HG02588 (cell line): ENCODE data around the gene GAA.

Experiments
- ATAC-seq: cut with Tn5 transposase; IDR thresholded peaks from one replicate; pipeline ENCODE4 v1.9.1; 2021; ENCODE audit warnings: mild to moderate bottlenecking, moderate library complexity; ENCODE audit not compliant: unreplicated experiment

GAA gene

DNA sequence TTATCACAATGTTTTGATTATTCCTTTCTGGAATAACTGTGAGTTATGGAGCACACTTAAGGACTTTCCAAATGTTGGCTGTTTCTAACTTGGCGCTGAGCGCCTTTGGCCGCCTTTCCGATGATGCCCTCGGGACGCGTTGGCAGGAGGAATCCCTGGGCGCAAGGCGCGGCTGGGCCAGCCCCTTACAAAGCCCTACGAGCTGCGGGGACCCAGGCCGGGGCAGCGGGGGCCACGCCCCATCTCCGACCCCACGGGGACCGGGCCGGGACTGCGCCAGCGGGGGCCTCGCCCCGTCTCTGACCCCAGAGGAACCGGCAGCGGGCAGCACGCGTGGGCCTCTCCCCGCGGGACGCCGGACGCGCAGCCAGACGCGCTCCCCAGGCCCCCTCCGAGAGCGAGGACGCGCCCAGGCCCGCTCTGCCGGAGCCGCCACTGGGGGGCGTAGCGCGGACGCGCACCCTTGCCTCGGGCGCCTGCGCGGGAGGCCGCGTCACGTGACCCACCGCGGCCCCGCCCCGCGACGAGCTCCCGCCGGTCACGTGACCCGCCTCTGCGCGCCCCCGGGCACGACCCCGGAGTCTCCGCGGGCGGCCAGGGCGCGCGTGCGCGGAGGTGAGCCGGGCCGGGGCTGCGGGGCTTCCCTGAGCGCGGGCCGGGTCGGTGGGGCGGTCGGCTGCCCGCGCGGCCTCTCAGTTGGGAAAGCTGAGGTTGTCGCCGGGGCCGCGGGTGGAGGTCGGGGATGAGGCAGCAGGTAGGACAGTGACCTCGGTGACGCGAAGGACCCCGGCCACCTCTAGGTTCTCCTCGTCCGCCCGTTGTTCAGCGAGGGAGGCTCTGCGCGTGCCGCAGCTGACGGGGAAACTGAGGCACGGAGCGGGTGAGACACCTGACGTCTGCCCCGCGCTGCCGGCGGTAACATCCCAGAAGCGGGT is at the start of gene GAA:
GAA (plus strand) TSS at position 571 of the 935 bp plus-strand sequence. CDS start 3,006 bp downstream, outside the sequence.
- peak; percentile 74 for ATAC-seq

DNA sequence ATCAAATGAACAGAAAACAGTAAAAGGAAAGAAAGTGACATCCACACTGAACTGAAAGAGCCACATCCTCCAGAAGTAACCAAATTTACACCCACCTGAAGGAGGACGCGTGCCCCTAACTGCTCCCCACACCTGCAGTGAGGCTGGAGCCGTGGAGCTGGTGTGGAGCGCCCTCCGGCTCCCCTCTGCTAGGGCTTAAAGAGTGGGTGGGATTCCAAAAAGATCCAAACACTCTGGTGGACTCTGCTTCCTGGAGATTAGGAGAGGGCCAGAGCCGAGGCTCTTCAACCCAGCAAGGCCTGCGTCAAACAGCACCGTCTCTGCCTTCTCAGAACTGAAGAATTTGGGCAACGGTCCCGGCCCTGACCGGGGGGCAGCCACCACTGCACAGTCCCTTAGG is 49.7 kb upstream of the GAA start:
- no peak for ATAC-seq

DNA sequence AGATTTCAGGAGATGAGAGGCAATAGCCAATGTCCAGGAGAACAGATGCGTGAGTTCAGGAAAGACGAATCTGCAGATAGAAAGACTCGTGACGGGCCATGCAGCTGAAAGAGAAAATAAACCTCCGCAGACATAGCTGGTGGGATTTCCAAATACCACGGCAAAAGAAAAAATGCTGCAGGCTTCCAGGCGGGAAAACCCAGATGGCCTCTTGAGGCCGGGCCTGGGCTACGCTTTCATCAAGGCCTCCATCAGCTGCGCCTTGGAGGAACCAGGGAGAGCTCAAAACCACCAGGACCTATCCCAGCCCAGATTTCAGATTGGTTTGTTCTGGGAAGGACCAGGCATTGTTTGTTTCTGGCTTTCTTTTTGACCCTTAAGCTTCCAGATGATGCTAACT is 48.3 kb upstream of the GAA start:
- no peak for ATAC-seq

DNA sequence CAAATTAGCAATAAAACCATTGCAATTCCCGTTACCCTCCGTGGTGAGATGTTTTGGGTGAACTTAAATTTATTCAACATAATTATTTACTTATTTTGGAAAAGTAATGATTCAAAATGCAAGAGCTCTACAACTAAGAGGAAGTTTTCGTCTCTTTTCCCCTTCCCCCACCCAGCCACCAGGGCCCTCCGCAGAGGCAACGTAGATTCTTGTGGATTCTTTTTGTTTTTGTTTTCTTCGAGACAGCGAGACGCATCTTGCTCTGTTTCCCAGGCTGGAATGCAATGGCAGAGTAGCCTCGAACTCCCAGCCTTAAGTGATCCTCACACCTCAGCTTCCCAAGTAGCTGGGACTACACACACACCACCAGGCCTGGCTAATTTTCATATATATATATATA is 45.8 kb upstream of the GAA start:
- no peak for ATAC-seq

DNA sequence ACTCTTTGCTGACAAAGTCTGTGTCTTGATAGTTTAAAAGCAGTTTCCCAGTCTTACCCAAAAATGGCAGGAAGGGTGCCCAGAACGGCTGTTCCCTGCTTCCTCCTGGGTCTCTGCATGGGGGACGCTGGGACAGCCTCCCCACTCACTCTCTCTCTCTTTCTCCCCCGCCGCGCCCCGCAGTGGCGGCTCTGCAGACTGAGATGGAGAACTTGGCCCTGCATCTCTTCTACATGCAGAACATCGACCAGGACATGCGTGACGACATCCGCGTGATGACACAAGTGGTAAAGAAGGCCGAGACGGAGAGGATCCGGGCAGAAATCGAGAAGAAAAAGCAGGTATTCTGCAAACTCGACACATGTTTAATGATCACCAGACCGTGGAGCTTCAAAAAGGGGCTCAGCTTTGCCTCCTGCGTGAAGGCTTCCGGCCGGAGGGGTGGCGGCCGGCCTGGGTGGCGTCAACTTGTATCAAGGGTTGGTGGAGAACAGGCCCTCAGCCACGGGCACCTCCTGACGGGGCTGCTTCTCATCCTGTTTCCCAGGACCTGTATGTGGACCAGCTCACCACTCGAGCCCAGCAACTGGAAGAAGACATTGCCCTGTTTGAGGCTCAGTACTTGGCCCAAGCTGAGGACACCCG is 42.9 kb upstream of the GAA start:
- no peak for ATAC-seq

DNA sequence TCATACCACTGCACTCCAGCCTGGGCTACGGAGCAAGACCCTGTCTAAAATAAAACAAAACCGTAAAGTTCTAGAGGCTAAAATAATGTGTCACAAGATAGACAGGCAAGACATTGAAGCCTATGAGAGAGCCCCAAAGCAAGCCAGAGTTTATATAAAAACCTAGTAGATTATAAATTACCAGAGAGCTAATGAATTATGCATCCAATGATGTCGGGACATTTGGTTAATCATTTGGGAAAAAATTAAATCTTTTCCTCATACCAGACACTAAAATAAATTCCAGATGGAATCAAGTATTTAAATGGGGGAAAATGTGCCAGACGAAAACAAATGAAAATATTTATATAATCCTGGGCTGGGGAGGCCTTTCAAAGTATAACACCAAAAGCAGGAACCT is 40.7 kb upstream of the GAA start:
- ATAC-seq, result no peak

DNA sequence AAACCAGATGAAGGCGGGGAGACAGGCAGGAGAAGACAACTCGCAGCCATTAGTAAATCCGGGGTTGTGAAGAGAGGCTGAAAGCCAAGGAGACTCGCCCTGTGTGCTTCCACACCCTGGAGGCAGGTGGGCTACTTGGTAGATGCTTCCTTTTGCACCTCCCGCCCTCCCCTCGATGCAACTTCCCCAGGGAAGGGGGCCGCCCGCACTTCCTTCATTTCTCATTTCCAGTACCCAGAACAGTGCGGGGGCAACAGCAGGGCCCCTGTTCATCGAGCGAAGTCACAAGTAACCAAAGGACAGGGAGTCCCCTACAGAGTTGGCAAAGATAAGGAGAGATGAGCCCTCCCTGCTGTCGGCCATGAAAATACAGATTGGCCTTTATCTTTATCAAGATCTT is 40.0 kb upstream of the GAA start:
- no peak for ATAC-seq

DNA sequence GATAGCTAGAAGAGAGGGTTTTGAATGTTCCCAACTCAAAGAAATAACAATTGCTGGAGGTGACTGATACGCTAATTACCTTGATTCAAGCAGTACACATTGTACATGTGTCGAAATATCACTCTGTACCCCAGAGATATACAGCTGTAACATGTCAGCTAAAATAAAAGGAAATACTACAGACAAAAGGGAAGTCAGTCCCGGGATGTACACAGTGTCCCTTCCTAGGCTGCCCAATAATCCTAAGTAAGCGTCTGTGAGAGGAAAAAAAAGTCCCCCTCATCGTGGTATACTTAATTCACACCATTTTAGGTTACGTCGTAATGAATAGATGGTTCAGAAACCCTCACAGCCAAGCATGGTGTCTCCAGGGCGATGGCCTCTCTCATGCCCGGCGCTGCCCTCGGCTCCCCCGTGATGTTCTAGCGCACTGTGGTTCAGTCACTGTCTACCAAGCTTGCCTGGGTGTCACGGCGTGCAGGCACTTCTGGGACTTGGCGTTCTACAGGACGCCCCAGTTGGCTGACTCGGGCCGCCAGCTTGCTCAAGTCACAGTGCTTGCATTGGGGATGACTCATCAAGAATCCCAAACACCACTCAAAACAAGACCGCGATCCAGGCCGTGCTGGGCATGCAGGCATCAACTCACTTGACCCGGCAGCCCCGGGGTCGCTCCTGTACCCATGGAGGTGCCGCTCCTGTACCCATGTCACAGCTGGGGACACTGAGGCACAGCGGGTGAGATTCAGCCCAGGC is 37.4 kb upstream of the GAA start:
- no peak for ATAC-seq

DNA sequence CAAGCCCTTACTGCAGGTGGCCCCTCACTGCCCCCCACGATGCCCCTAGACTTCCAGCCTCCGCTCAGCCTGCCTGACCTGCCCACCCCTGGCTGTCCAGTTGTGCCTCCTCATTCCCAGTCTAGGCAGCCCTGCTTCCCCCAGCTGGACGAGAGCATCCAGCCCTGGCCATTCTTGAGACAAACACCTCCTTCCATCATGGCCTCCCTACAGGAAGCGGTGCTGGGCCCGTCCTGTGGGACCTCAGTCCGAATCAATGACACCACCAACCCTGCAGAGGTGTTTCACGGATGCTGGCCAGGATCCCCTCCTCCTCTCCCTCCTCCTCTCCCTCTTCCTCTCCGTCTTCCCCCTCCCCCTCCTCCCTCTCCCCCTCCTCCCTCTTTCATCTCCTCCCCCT is 36.7 kb upstream of the GAA start:
- ATAC-seq, result no peak

DNA sequence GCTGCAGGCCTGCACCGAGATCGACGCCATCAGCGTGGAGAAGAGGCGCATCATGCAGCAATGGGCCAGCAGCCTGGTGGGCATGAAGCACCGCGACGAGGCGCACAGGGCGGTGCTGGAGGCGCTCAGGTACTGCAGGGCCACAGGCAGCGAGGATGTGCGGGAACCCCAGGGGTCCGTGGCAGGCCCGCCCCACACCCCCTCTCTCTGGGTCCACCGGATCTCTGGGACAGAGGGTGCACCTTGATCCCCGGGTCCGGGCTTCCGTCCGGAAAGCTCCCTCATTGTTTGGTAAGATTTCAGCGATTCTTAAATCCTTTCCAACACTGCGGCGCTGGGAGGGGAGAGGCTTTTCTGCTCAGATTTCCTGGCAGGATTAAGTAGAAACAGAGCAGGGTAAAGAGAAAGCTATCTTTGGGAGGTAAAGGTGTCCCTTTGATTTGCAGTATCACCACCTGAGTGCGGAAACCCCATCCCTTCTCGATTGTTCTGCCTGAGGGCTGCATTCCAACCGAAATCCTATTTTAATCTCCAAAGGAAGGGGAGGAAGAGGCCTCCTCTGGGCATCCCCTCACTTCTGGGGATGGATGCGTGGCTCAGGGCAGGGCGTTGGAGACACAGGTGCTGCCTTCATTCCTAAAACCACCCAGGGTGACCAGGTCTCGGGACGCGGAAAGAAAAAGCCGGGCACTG is 35.8 kb upstream of the GAA start:
- ATAC-seq, result no peak

DNA sequence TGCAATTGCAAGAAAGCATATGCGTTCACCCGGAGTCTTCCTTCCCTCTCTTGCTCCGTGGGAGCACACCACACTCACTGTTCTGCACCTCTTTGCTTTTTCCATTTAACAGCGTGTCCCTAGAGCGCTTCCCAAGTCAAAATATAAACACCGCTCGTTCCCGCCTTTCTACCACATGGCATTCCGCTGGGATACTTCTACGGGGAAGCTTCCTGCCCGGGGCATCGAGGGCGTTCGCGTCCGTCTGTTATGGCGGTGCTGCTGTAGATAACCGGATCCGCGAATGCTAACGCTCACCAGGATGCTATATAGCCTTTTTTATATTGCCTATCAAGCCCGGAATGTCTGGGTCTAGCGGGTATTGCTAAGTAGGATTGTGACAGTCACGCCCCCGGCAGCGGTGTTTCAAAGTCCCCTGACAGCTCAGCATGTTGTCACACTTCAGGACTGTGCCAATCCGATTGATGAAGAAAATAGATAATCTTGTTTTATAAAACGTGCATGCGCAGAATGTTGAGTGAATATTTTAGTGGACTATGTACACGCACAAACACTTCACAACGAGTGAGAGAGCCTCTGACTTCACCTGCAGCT is 33.9 kb upstream of the GAA start:
- ATAC-seq, result no peak

DNA sequence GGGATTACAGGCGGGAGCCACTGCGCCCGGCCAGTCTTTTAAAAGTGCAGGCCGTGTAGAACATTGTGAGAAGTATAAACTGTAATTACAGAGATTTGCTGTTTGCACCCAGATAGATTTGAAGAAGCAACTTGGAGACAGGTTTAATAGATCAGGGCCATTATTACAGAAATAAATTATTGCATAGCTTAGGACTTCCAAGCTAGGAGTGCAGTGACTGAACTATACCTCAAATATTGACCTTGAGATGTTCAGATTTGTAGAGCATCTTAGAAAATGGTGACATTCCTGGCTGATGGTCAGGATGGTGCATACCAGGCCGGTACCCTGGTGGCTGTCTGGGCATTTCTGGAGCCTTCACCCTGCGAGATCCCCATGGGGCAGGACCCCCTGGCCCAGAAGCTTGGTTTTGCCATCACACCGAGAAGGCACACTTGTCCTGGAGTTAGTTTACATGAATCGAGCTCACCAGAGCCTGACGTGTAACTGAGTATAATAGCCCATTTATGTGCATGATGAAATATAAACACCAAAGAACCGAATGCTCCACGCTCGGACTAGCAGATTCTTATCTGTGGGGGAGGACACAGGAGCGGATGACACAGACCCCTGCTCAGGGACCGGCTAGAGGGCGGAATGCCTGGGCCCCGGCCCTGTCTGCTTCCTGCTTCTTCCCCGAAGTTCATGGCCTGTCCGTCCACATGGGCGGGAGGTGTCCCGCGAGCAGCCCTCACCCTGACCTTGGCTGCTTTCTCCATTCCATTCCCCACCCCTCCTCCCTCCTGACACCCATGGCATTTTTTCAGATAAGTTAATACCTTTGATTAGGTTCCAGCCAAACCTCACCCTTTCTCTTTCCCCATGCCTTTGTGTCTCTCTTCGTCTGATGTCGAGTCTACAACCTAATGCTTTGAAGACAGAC is 32.8 kb upstream of the GAA start:
- no peak for ATAC-seq

DNA sequence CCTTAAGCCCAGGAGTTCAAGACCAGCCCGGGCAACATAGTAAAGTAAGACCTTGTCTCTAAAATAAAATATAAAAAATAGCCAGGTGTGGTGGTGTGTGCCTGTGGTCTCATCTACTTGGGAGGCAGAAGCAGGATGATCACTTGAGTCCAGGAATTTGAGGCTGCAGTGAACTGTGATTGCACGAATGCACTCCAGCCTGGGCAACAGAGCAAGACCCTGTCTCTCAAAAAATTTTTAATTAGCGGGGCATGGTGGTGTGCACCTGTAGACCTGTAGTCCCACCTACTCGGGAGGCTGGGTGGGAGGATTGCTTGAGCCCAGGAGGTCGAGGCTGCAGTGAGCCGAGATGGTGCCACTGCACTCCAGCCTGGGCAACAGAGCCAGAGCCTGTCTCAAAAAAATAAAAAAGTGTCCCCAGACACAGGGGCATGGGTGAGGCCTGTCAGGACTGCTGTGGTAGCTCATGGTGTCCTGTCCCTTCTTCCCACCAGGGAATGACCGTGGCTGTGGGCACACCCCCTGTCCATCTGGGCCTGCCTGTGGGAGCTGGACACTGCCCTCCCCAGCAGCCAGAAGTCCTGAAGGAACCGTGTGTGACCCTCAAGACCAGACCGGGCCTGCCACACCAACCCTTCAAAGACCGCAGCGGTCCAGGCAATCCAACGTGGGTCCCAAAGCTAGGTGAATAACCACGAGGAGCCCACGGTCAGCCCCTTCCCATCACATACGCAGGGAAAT is 30.8 kb upstream of the GAA start:
- ATAC-seq, result no peak

DNA sequence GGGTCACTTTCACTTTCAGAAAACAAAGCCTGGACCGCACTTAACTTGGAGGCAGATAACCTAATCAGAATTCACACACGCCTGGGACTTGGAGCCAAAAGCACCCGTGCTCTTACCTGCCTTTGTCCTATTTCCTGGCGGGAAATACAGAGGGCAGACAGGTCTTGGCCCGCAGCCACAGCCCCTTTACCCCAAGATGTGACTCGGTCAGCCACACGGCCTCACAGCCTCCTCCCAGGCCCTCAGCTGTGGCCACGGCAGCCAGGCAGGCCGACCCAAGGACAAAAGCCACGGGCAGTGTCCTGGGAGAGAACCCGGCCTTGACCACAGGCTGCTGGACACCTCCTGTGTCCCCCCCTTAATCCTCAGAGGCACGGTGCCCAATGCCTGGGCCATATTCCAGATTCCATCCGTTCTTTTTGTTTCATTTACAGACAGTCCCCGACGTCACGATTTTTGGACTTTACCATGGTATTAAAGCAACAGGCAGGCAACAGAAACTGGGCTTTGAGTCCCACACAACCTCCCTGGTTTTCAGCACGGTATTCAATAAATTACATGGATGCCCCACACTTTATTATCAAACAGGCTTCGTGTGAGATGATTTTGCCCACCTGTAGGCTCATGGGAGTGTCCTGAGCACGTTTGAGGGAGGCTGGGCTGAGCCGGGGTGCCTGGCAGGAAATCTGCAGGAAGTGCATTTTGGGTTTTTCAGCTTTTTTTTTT is 30.1 kb upstream of the GAA start:
- no peak for ATAC-seq

DNA sequence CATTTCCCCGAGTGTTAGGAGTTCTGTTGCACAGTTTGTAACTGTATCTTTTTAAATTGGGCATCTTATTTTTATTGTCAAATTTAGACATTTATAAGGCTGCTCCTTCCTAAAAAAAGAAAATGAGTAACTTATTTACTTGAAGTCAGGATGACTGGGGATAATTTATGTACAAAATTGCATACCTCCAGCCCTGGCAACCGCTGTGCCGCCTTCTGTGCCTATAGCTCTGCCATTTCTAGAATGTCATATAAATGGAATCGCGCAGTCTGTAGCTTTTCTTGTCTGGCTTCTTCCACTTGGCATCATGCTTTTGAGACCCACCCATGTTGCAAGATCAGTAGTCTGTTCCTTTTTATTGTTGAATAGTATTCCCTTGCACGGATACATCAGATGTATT is 29.0 kb upstream of the GAA start:
- ATAC-seq, result no peak

DNA sequence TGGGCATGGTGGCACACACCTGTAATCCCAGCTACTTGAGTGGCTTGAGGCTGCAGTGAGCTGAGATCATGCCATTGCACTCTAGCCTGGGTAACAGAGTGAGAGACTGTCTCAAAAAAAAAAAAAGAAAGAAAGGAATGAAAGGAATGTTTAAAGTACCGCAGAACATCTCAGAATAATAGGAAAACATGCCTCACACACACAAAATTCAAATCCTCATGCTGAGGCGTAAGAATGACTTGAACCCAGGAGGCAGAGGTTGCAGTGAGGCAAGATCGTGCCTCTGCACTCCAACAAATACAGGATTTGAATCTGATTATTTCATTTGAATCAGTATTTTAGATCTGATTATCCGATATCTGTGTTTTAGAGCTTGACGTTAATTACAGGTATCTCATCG is 21.3 kb upstream of the GAA start:
- no peak for ATAC-seq

DNA sequence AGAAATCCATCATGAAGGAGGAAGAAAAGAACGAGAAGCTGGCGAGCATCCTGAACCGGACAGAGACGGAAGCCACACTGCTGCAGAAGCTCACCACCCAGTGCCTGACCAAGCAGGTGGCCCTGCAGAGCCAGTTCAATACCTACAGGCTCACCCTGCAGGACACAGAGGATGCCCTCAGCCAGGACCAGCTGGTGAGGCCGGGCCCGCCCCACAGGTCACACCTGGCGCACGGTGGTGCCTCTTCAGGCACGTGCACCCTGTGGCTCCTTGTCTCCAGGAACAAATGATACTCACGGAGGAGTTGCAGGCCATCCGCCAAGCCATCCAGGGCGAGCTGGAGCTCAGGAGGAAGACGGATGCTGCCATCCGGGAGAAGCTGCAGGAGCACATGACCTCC is 19.8 kb upstream of the GAA start:
- no peak for ATAC-seq

DNA sequence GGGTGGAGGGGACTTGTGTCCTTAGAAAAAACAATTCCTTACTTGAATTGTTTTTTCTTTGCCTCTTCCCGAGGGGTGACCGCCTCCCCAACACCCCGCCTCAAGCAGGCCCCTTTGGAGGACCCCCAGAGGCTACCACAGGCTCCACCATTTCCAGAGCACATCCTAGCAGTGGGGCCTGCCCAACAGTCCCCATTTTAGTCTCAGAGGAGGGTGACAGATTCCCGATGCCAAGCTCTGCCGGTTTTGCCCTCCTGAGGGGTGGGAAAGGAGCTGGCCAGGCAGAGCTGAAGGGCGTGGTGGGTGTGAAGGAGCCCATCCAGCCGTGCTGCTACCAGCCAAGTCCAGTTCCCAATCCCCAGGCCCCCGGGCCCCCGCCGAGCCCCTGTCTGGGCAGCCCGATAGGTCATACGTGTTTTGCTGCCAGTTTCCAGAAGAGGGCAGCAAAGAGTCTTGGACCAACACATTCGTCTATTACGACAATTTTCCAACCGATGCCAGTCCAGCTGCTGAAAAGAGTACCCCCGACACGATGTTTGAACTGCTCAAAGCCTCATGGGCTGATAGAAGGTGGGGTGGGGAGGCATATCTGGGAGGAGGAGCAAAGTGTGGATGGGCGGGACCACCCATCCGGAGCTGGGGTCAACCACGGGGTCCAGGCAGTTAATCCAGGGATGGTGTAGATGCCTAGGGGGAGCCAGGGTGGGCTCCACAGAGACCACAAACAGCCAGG is 18.8 kb upstream of the GAA start:
- no peak for ATAC-seq
